SK-N-SH treated with all-trans-retinoic acid at 6 μM for 48 hours (cell line): ENCODE measurements around the gene NMRK2.

ENCODE experiments used
- ARNTL ChIP-seq: fragments of 450-650 bp; formaldehyde crosslinking; IDR thresholded peaks from 2 replicates; pipeline ENCODE4 v1.5.0; 2020; ENCODE audit warnings: low read depth, mild to moderate bottlenecking, moderate library complexity, borderline replicate concordance
- BACH2 ChIP-seq: fragments of 250-450 bp; sonication (Bioruptor Pico); IDR thresholded peaks from 2 replicates; pipeline ENCODE4 v1.9.0; 2021; ENCODE audit warnings: mild to moderate bottlenecking, borderline replicate concordance
- ZC3H10 ChIP-seq: fragments of 250-450 bp; sonication (Bioruptor Pico); IDR thresholded peaks from 2 replicates; pipeline ENCODE4 v1.5.1; 2021; ENCODE audit warnings: mild to moderate bottlenecking, moderate library complexity
- ZNF565 ChIP-seq: fragments of 450-650 bp; formaldehyde crosslinking; conservative IDR thresholded peaks from 2 replicates; pipeline ENCODE4 v1.5.0; 2020; ENCODE audit warnings: low read depth, mild to moderate bottlenecking, moderate library complexity
- TF ChIP-seq, protein P1 (sequence below): fragments of 250-450 bp; sonication (Bioruptor Pico); IDR thresholded peaks from 2 replicates; pipeline ENCODE4 v1.5.1; 2021; ENCODE audit warnings: mild to moderate bottlenecking, moderate library complexity
- TF ChIP-seq, protein P2 (sequence below): fragments of 250-450 bp; sonication (Bioruptor Pico); IDR thresholded peaks from 2 replicates; pipeline ENCODE4 v1.8.0; 2020; ENCODE audit warnings: mild to moderate bottlenecking, moderate library complexity, borderline replicate concordance
- TF ChIP-seq, protein P3 (sequence below): fragments of 250-450 bp; sonication (Bioruptor Pico); IDR thresholded peaks from 2 replicates; pipeline ENCODE4 v1.5.1; 2020; ENCODE audit warnings: low read depth, mild to moderate bottlenecking, moderate library complexity

DNA sequence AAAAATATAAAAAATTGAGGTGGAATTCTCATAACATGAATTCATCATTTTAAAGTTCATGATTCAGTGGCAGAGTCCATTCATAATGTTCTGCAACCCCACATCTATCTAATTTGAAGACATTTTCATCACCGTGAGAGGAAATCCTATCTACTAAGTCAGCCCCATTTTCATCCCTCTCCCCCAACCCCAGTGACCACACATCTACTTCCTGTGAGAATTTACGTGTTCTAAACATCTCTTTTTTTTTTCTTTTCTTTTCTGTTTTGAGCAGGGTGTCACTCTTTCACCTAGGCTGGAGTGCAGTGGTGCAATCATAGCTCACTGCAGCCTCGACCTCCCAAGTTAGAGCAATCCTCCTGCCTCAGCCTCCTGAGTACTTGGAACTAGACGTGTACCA, 34.9 kb upstream of the NMRK2 start:
- TF ChIP-seq, protein P1, sequence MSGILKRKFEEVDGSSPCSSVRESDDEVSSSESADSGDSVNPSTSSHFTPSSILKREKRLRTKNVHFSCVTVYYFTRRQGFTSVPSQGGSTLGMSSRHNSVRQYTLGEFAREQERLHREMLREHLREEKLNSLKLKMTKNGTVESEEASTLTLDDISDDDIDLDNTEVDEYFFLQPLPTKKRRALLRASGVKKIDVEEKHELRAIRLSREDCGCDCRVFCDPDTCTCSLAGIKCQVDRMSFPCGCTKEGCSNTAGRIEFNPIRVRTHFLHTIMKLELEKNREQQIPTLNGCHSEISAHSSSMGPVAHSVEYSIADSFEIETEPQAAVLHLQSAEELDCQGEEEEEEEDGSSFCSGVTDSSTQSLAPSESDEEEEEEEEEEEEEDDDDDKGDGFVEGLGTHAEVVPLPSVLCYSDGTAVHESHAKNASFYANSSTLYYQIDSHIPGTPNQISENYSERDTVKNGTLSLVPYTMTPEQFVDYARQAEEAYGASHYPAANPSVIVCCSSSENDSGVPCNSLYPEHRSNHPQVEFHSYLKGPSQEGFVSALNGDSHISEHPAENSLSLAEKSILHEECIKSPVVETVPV: no peak
- TF ChIP-seq, protein P2, sequence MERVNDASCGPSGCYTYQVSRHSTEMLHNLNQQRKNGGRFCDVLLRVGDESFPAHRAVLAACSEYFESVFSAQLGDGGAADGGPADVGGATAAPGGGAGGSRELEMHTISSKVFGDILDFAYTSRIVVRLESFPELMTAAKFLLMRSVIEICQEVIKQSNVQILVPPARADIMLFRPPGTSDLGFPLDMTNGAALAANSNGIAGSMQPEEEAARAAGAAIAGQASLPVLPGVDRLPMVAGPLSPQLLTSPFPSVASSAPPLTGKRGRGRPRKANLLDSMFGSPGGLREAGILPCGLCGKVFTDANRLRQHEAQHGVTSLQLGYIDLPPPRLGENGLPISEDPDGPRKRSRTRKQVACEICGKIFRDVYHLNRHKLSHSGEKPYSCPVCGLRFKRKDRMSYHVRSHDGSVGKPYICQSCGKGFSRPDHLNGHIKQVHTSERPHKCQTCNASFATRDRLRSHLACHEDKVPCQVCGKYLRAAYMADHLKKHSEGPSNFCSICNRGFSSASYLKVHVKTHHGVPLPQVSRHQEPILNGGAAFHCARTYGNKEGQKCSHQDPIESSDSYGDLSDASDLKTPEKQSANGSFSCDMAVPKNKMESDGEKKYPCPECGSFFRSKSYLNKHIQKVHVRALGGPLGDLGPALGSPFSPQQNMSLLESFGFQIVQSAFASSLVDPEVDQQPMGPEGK: no peak
- TF ChIP-seq ZNF565: no peak
- TF ChIP-seq, protein P3, sequence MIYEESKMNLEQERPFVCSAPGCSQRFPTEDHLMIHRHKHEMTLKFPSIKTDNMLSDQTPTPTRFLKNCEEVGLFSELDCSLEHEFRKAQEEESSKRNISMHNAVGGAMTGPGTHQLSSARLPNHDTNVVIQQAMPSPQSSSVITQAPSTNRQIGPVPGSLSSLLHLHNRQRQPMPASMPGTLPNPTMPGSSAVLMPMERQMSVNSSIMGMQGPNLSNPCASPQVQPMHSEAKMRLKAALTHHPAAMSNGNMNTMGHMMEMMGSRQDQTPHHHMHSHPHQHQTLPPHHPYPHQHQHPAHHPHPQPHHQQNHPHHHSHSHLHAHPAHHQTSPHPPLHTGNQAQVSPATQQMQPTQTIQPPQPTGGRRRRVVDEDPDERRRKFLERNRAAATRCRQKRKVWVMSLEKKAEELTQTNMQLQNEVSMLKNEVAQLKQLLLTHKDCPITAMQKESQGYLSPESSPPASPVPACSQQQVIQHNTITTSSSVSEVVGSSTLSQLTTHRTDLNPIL (CRISPR knock-in tag): no peak
- TF ChIP-seq ARNTL (CRISPR knock-in tag): no peak
- TF ChIP-seq BACH2: no peak
- no peak for TF ChIP-seq ZC3H10
